HFFc6 (cell line): Measurements from ENCODE around the gene NLGN1. TPM values are rescaled to one million over a fixed set of nuclear protein-coding genes. Genes with fewer than 3 reads are reported as not detected.
A peak's percentile ranks its signal among the peaks of the same experiment; 100 is the strongest.

ENCODE experiments used
- DNase-seq: peaks from one replicate; pipeline ENCODE4 v3.0.0-alpha.2; 2018
- H3K27ac Mint-ChIP-seq: 2 replicates; pipeline ENCODE4 v1.8.0; 2020; ENCODE audit warnings: mild to moderate bottlenecking, mixed read lengths
- H3K27me3 Mint-ChIP-seq: 2 replicates; pipeline ENCODE4 v1.8.0; 2021; ENCODE audit warnings: mild to moderate bottlenecking, moderate library complexity, mixed read lengths; ENCODE audit not compliant: insufficient read depth
- H3K36me3 Mint-ChIP-seq: 2 replicates; pipeline ENCODE4 v1.8.0; 2021; ENCODE audit warnings: low read depth, mixed read lengths
- H3K4me1 Mint-ChIP-seq: 2 replicates; pipeline ENCODE4 v1.8.0; 2020; ENCODE audit warnings: low read depth, mixed read lengths
- H3K4me3 Mint-ChIP-seq: 2 replicates; pipeline ENCODE4 v1.8.0; 2020; ENCODE audit warnings: mild to moderate bottlenecking, moderate library complexity, mixed read lengths
- H3K9me3 Mint-ChIP-seq: 2 replicates; pipeline ENCODE4 v1.8.0; 2020; ENCODE audit warnings: mild to moderate bottlenecking, mixed read lengths
- total RNA-seq, 6 experiments: library from RNA; stranded (reverse); fragmentation: NEBNext Ultra II Directional; extraction: Animal tissue kit (Norgen Biotek cat#: 25700); gene quantifications; 2 replicates in 1 of 6; 3 replicates in 5 of 6; pipeline ENCODE4 v1.2.3, GENCODE V29; 2021
- TF ChIP-seq, protein P1 (sequence below): fragments of 200-600 bp; sonication (generic); IDR thresholded peaks from 2 replicates; pipeline ENCODE4 v1.5.0; 2021; ENCODE audit warnings: antibody characterized with exemption, mild to moderate bottlenecking

Gene NLGN1
- total RNA-seq, 6 experiments from 2014 or later: 10.0 to 17.2 (median 15.7) TPM

DNA sequence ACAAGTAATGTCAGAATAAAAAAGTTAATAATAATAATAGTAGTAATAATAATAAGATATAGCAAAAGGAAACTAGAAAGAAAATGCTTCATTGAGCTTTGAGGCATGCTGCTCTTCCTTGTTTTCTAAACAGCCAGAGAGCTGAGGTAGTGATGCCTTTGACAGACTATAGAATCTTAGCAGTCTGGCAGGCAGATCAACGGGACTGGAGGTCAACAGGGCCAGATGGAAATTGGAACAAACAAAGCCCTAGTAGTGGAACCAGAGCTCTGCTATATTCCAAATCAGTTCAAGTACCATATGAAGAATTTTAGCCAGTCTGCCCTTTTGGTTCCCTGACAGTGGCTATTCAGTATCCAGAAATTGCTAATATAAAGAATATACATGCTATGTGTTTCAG is 278.6 kb downstream of the NLGN1 start:
- no peaks in the 10 kb centered on the region for H3K27me3 Mint-ChIP-seq
- H3K4me1 Mint-ChIP-seq: peaks cover 9% of the 10 kb centered on the region; the same call in 1 of the 2 replicates
- DNase-seq: no peak
- no peaks in the 10 kb centered on the region for H3K9me3 Mint-ChIP-seq
- TF ChIP-seq, protein P1, sequence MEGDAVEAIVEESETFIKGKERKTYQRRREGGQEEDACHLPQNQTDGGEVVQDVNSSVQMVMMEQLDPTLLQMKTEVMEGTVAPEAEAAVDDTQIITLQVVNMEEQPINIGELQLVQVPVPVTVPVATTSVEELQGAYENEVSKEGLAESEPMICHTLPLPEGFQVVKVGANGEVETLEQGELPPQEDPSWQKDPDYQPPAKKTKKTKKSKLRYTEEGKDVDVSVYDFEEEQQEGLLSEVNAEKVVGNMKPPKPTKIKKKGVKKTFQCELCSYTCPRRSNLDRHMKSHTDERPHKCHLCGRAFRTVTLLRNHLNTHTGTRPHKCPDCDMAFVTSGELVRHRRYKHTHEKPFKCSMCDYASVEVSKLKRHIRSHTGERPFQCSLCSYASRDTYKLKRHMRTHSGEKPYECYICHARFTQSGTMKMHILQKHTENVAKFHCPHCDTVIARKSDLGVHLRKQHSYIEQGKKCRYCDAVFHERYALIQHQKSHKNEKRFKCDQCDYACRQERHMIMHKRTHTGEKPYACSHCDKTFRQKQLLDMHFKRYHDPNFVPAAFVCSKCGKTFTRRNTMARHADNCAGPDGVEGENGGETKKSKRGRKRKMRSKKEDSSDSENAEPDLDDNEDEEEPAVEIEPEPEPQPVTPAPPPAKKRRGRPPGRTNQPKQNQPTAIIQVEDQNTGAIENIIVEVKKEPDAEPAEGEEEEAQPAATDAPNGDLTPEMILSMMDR: no peak
- no peak overlapping the region for H3K27ac Mint-ChIP-seq
- H3K36me3 Mint-ChIP-seq: no peaks in the 10 kb centered on the region
- no peak overlapping the region for H3K4me3 Mint-ChIP-seq

DNA sequence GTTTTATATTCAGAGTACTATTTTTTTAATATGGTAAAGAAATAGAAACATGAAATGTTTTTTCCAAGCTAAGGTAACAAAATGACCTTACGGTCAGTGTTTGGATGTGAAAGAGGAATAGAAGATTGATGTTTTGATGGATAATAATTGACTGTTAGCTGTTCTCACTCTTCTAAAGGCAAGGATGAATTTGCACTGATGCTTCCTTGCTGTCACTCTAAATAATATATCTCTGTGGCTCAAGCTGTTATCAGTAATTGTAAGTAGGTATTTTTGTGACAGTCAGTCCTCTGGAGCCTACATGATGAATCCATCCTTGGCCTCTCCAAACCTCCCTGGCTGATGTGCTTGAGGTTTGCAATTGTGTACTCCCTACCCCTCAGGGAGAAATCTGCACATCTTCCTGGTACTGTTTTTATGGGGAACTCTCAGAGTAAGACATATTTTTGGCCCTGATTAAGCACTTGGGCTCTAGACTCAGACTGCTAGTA is 283.7 kb downstream of the NLGN1 start:
- H3K9me3 Mint-ChIP-seq: no peaks in the 10 kb centered on the region
- no peaks in the 10 kb centered on the region for H3K27me3 Mint-ChIP-seq
- no peak overlapping the region for H3K27ac Mint-ChIP-seq
- TF ChIP-seq, protein P1: no peak
- H3K4me3 Mint-ChIP-seq: no peak overlapping the region
- no peak for DNase-seq
- H3K36me3 Mint-ChIP-seq: no peaks in the 10 kb centered on the region
- peaks cover 10% of the 10 kb centered on the region for H3K4me1 Mint-ChIP-seq

DNA sequence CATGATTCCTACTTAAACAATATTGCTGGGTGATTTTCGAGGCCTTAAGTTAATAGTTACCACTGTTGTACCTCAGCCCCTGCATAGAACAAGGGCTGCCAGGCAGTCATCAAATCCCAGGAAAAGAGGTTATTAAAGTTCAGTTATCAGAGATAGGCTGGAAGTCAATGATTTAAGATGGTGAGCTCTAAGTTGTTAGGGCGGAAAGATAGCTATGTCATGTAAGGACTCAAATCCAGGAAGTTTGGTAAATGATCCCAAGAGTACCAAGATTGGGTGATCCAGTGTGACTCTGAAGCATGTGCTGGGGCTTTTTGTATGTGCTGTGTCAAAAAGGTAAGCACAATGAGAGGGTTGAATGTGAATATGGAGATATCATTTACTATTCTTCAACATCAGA is 287.9 kb downstream of the NLGN1 start:
- TF ChIP-seq, protein P1: no peak
- no peak overlapping the region for H3K27ac Mint-ChIP-seq
- no peaks in the 10 kb centered on the region for H3K27me3 Mint-ChIP-seq
- peaks cover 35% of the 10 kb centered on the region for H3K4me1 Mint-ChIP-seq
- DNase-seq: no peak
- no peaks in the 10 kb centered on the region for H3K9me3 Mint-ChIP-seq
- H3K36me3 Mint-ChIP-seq: no peaks in the 10 kb centered on the region
- no peak overlapping the region for H3K4me3 Mint-ChIP-seq

DNA sequence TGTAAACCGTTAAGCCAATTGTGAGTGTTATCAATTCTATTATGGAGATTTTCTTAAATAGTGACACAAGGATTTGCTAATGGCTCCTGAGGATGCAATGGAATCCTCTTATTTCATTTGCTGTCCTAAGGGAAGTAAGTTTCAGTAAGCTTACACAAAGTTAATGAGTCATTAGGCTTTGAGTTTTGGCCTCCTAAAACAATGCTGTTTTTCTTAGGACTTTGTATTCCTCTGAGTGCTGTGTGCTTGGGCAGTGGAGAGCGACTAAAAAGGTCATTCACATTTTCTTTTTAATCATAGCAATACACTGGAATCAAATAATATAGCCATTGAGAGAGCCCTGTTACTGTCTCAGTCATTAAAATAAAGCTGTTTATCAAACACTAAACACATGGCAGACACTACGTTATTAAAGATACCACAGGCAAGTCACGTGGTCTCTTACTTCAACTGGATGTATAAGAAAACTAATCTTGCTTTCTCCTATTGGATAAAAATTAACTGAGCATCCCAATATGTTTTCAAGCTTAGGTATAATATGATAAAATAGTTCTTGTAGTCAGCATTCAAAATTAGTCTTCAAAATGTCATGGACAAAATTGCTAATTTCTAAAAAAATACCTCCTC is 290.8 kb downstream of the NLGN1 start:
- DNase-seq: no peak
- H3K27ac Mint-ChIP-seq: no peak overlapping the region
- no peaks in the 10 kb centered on the region for H3K36me3 Mint-ChIP-seq
- no peak overlapping the region for H3K4me3 Mint-ChIP-seq
- H3K9me3 Mint-ChIP-seq: no peaks in the 10 kb centered on the region
- TF ChIP-seq, protein P1: no peak
- H3K27me3 Mint-ChIP-seq: no peaks in the 10 kb centered on the region
- peaks cover 36% of the 10 kb centered on the region for H3K4me1 Mint-ChIP-seq

DNA sequence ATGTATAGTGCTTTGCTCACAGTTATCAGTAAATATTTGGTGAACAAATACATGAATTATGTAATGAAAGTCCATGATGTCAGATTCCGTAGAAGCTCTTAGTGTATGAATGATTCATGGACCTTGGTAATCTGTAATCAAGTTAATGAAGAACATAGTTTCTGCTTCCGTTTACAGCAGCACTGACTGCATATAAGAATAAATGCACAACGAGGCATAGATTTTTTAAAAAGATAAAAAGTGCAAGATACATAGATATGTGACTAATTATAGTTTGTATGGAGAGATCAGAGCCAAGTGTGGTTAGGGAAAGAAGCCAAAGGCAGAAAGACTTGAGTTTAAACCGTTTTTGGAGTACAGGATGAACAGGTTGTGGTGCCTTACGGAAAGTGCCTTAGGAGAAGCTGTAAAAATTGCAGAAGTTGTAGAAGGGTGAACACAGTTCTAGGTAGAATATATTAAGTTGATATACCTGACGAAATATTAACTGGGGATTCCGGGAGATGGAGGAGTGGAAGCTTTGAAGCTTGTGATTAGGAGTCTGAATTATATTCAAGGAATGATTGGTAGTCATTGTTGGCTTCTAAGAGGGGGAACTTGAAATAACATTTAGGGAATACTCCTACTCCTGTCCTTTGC is 293.1 kb downstream of the NLGN1 start:
- TF ChIP-seq, protein P1: no peak
- Mint-ChIP-seq H3K36me3 (no peaks in the 10 kb centered on the region), H3K27ac (peak overlapping the region; percentile 19; the same call in 1 of the 2 replicates), H3K4me1 (peaks cover 34% of the 10 kb centered on the region), H3K27me3 (no peaks in the 10 kb centered on the region), H3K4me3 (no peak overlapping the region; the same call in 1 of the 2 replicates), H3K9me3 (no peaks in the 10 kb centered on the region)
- peak; percentile 38 for DNase-seq
